ENCODE measurements around the gene SSC4D. TPM values are rescaled to one million over a fixed set of nuclear protein-coding genes. Genes with fewer than 3 reads are reported as not detected.

SSC4D gene
- total RNA-seq, 1 donor from 2014 or later = 22.4 TPM

- Mint-ChIP-seq H3K9me3 (peaks cover 16% of the 10 kb centered on the region), H3K36me3 (peaks cover 44% of the 10 kb centered on the region), H3K27ac (no peak overlapping the region), H3K4me3 (no peak overlapping the region), H3K27me3 (ENCODE audit: low read depth) (no peaks in the 10 kb centered on the region), H3K4me1 (peaks cover 39% of the 10 kb centered on the region)
- TF ChIP-seq CTCF (IDR thresholded peaks at IDR 0.05; ENCODE audit: unreplicated experiment) = no peak
- DNase-seq (ENCODE audit: low spot score in 2 of 2, unreplicated experiment in 2 of 2) = no peak
Measured at GRCh38 chr7:76354516-76354915, 55.0 kb downstream of the SSC4D start.

DNA sequence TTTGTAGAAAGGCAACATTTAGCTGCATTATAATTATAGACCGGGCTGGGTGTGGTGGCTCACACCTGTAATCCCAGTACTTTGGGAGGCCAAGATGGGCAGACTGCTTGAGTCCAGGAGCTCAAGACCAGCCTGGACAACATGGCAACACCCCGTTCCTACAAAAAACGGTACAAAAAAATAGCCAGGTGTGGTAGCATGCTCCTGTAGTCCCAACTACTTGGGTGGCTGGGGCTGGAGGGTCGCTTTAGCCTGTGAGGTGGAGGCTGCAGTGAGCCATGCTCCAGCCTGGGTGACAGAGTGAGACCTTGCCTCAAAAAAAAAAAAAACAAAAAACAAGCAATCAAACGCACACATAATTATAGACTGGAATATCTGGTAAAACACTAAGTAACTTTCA is 55.8 kb downstream of the SSC4D start:
- H3K27ac Mint-ChIP-seq = no peak overlapping the region
- H3K27me3 Mint-ChIP-seq (ENCODE audit: low read depth) = no peaks in the 10 kb centered on the region
- H3K36me3 Mint-ChIP-seq = peaks cover 47% of the 10 kb centered on the region
- DNase-seq (ENCODE audit: low spot score in 2 of 2, unreplicated experiment in 2 of 2) = no peak
- peaks cover 37% of the 10 kb centered on the region for H3K4me1 Mint-ChIP-seq
- no peak overlapping the region for H3K4me3 Mint-ChIP-seq
- peaks cover 16% of the 10 kb centered on the region for H3K9me3 Mint-ChIP-seq
- no peak for TF ChIP-seq CTCF (IDR thresholded peaks at IDR 0.05; ENCODE audit: unreplicated experiment)

DNA sequence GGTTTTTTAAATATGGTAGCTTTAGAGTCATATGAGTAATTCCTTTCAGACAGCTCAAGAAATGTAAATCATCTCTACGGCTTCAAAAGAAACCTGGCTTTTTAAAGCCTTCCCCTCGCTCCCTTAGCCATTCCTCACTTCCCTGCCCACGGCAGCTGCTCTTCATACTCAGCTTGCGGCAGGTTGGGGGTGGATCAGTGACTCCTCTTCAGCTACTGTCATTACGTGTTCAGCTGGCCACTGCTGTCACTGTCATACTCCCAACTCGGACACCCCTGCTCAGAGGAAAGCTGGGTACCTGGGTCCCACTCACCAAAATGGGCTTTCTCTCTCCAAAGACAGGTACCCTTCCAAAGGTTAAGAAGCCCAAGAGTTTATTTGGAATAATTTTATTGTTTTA is 57.3 kb downstream of the SSC4D start:
- no peak for DNase-seq (ENCODE audit: low spot score in 2 of 2, unreplicated experiment in 2 of 2)
- Mint-ChIP-seq H3K4me1 (peaks cover 31% of the 10 kb centered on the region), H3K4me3 (no peak overlapping the region), H3K9me3 (peaks cover 16% of the 10 kb centered on the region), H3K27me3 (ENCODE audit: low read depth) (no peaks in the 10 kb centered on the region), H3K27ac (peak overlapping the region; percentile 33), H3K36me3 (peaks cover 52% of the 10 kb centered on the region)
- TF ChIP-seq CTCF (IDR thresholded peaks at IDR 0.05; ENCODE audit: unreplicated experiment) = no peak

- Mint-ChIP-seq H3K9me3 (peaks cover 16% of the 10 kb centered on the region), H3K36me3 (peaks cover 59% of the 10 kb centered on the region), H3K4me3 (no peak overlapping the region), H3K27me3 (ENCODE audit: low read depth) (no peaks in the 10 kb centered on the region), H3K27ac (peak overlapping the region; percentile 20), H3K4me1 (peaks cover 24% of the 10 kb centered on the region)
- TF ChIP-seq CTCF (IDR thresholded peaks at IDR 0.05; ENCODE audit: unreplicated experiment) = no peak
- no peak for DNase-seq (ENCODE audit: low spot score in 2 of 2, unreplicated experiment in 2 of 2)
Measured at GRCh38 chr7:76351372-76351771, 58.1 kb downstream of the SSC4D start.

GRCh38 chr7:76349313-76349885 is 60.1 kb downstream of the SSC4D start:
- Mint-ChIP-seq H3K36me3 (peaks cover 55% of the 10 kb centered on the region), H3K27ac (no peak overlapping the region), H3K4me1 (peaks cover 10% of the 10 kb centered on the region)

More at GRCh38 chr7:76349313-76349885, 60.1 kb downstream of the SSC4D start:
- no peak for TF ChIP-seq CTCF (IDR thresholded peaks at IDR 0.05; ENCODE audit: unreplicated experiment)
- no peak for DNase-seq (ENCODE audit: low spot score in 2 of 2, unreplicated experiment in 2 of 2)
- Mint-ChIP-seq H3K4me3 (no peak overlapping the region), H3K27me3 (ENCODE audit: low read depth) (no peaks in the 10 kb centered on the region), H3K9me3 (peaks cover 12% of the 10 kb centered on the region)

All from mesothelial cell of epicardium (in vitro differentiated cells).